ENCODE measurements around the gene PALLD. TPM values are rescaled to one million over a fixed set of nuclear protein-coding genes. Genes with fewer than 3 reads are reported as not detected.

Gene PALLD
- total and polyA plus RNA-seq, 2 of the 8 experiments (the other 6 are each of a cell fraction or from before 2014, with no cell fraction given): 10.5 to 25.0 TPM

DNA sequence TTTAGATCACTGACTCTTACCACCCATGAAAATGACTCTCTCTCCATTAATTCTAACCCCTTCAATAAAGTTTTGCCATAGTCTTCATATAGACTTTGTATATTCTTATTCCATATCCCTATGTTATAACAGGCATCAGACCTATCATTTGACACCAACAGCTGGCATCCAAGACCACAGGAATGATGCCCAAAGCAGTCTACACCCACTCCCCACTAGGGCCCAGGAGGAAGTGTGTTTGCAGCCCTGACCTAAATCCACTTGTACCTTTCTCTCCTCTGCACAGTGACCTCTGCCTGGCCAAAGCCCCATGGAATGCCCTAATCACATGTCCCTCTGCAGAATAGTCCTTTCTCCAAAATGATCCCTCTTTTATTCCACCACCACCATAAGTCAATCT lies 294.0 kb downstream of the PALLD start (continued):
- TF ChIP-seq PHF8 (conservative IDR thresholded peaks at IDR 0.05; ENCODE audit: low read depth, low read length): no peak
- no peak for TF ChIP-seq BRCA1 (IDR thresholded peaks at IDR 0.05; ENCODE audit: low read depth, low read length)
- TF ChIP-seq KDM1A (IDR thresholded peaks at IDR 0.05; ENCODE audit: borderline replicate concordance, low read length): no peak
- TF ChIP-seq, protein P1, sequence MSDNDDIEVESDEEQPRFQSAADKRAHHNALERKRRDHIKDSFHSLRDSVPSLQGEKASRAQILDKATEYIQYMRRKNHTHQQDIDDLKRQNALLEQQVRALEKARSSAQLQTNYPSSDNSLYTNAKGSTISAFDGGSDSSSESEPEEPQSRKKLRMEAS (IDR thresholded peaks at IDR 0.05): no peak
- no peak for TF ChIP-seq RXRA (IDR thresholded peaks at IDR 0.05; ENCODE audit: insufficient read depth, low read depth, low read length)
- TF ChIP-seq NANOG (IDR thresholded peaks at IDR 0.05; ENCODE audit: insufficient read depth, low read depth, low read length, poor library complexity, severe bottlenecking): no peak
- TF ChIP-seq EP300 (IDR thresholded peaks at IDR 0.05; ENCODE audit: borderline replicate concordance in 1 of 2, low read depth in 2 of 2, low read length in 2 of 2): no peak

Measured in H1 (cell line).